Measurements from ENCODE around the gene JUND. TPM values are rescaled to one million over a fixed set of nuclear protein-coding genes. Genes with fewer than 3 reads are reported as not detected.
A peak's percentile ranks its signal among the peaks of the same experiment; 100 is the strongest.

JUND gene
- total RNA-seq, 1 donor from 2014 or later: 225 TPM

DNA sequence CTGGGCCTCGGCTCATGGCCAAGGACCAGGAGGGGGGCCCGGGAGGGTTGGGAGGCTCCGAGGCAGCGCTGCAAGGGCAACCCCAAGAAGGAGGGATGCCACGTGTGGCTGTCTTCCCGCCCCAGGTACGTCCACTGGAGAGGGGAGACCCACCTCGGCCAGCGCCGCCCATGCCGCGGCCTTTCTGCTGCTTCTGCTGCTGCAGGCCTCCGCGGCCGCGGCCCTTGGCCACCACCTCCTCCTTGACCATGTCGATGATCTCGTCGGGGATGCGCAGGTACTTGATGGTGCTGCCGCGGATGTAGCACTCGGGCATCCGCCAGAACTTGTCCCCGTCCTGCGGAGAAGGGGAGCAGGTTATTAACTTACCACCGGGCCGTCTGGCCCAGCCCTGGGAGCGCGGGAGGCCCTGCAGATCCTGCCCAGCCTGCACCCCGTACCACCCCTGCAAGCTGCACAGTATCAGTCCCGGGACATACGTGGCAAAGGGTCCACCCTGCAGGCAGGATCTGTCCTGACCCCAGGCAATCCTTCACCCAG is 28.2 kb upstream of the JUND start:
- ChIA-PET POLR2A (interaction anchor here (1.3 to 21.9 kb wide), 5 partner anchors 13 to 32 kb away, joined by 3 to 857 read pairs (median 10); partner anchors contain the start of genes IQCN, JUND and LSM4), CTCF (interaction anchor here (4.4 kb wide), 1 partner anchor 29 kb away, joined by 37 read pairs; the partner anchor contains the start of gene JUND)
- peaks cover 53% of the 10 kb centered on the region for H3K36me3 Mint-ChIP-seq (ENCODE audit: low read depth)
- no peaks in the 10 kb centered on the region for H3K27me3 Mint-ChIP-seq
- DNase-seq (no peak), ATAC-seq (ENCODE audit: low read depth) (no peak)
- peaks cover 31% of the 10 kb centered on the region for H3K4me1 Mint-ChIP-seq
- intact Hi-C loops (cut with micrococcal nuclease): no loop called here
- H3K27ac Mint-ChIP-seq: no peak overlapping the region
- no peaks in the 10 kb centered on the region for H3K9me3 Mint-ChIP-seq
- no peak overlapping the region for H3K4me3 Mint-ChIP-seq
- no peak for TF ChIP-seq CTCF (IDR thresholded peaks at IDR 0.05)

- Mint-ChIP-seq H3K36me3 (ENCODE audit: low read depth) (peaks cover 49% of the 10 kb centered on the region), H3K27me3 (no peaks in the 10 kb centered on the region), H3K4me1 (peaks cover 37% of the 10 kb centered on the region), H3K27ac (no peak overlapping the region), H3K9me3 (no peaks in the 10 kb centered on the region), H3K4me3 (no peak overlapping the region)
- POLR2A ChIA-PET: interaction anchor here (1.2 to 3.2 kb wide), 4 partner anchors 12 to 30 kb away, joined by 4 to 176 read pairs (median 7); partner anchors contain the start of genes JUND and LSM4
- no peak for TF ChIP-seq CTCF (IDR thresholded peaks at IDR 0.05)
- ATAC-seq (ENCODE audit: low read depth) (no peak), DNase-seq (no peak)
- CTCF ChIA-PET: interaction anchor here (1.3 to 4.4 kb wide), 3 partner anchors 9 to 29 kb away, joined by 3 to 37 read pairs (median 5); partner anchors contain the start of gene JUND
- intact Hi-C loops (cut with micrococcal nuclease): no loop called here
Measured at GRCh38 chr19:18308948-18309325, 27.5 kb upstream of the JUND start.

DNA sequence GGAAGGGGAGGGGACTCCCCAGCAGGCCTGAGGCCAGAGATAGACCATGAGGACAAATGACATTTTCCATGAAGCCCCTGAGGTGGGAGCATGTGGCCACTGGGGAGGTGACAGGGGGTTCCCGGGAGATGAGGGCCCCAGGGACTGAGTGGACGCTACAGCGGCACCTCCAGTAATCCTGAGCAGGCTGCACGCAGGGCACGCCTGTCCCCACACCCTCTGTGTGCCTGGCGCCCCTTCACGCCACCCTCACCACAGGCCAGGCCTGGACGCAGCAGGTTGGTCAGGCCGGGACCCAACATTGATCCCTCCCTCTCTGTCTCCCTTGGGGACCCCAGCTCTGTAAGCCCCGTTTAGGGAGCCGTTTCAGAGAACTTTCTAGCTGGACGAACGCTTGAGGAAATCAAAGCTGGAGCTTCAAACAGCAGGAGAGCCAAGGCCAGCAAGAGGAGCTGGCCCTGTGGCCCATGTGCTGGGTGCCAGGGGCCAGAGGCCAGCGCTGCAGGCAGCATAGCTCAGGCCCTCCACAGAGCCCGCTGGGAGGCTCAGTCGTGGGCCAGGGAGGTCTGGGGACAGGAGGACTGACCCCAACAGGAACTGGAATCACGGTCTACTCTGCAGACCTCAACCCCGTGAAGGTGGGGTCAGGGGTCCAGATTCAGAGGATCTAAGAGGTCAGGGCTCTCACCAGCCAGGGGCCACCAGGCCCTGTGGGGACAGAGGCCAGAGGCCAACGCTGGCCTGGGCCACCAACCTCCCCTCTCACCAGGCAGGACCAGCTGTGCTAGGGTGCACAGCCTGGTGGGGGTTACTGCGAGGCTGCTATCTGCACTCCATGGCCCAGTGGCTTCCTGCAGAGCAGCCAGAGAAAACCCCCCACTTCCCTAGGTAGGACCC is 26.9 kb upstream of the JUND start:
- H3K9me3 Mint-ChIP-seq: no peaks in the 10 kb centered on the region
- no peak for ATAC-seq (ENCODE audit: low read depth)
- intact Hi-C loops (cut with micrococcal nuclease): no loop called here
- ChIA-PET POLR2A (interaction anchor here (1.2 to 3.2 kb wide), 6 partner anchors 8 to 29 kb away, joined by 4 to 176 read pairs (median 8); partner anchors contain the start of genes JUND and LSM4), CTCF (interaction anchor here (1.3 to 4.4 kb wide), 3 partner anchors 9 to 28 kb away, joined by 3 to 37 read pairs (median 5); partner anchors contain the start of gene JUND)
- no peak for TF ChIP-seq CTCF (IDR thresholded peaks at IDR 0.05)
- H3K36me3 Mint-ChIP-seq (ENCODE audit: low read depth): peaks cover 43% of the 10 kb centered on the region
- no peak overlapping the region for H3K4me3 Mint-ChIP-seq
- H3K27ac Mint-ChIP-seq: peak overlapping the region; percentile 95
- H3K4me1 Mint-ChIP-seq: peaks cover 43% of the 10 kb centered on the region
- no peak for DNase-seq
- no peaks in the 10 kb centered on the region for H3K27me3 Mint-ChIP-seq

DNA sequence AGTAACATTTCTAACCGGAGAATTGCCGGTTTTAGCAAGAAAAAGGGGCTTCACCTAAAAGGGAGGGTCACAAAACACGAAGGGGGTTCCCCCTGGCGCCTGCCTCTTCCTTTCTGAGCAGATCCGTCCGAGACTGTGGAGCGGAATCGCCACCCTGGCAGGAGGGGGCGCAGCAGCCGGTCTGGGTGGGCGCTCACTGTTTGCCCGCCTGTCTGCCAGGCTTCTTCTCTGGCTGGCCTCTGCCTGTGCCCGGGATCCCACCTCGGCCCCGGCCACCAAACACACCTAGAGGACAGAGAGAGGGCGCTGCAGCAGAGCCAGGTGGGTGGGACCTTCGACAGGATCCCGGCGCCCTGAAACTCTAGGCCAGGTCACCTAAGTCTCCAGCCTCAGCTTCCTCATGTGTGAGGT is 25.9 kb upstream of the JUND start:
- POLR2A ChIA-PET: interaction anchor here (0.7 to 3.2 kb wide), 9 partner anchors 9 to 203 kb away, joined by 3 to 176 read pairs (median 8); partner anchors contain the start of genes JUND and LSM4
- Mint-ChIP-seq H3K4me1 (peaks cover 50% of the 10 kb centered on the region), H3K27me3 (no peaks in the 10 kb centered on the region), H3K36me3 (ENCODE audit: low read depth) (peaks cover 34% of the 10 kb centered on the region), H3K9me3 (no peaks in the 10 kb centered on the region), H3K27ac (peak overlapping the region; percentile 95), H3K4me3 (peak overlapping the region; percentile 61)
- CTCF ChIA-PET: interaction anchor here (0.6 to 4.4 kb wide), 7 partner anchors 9 to 83 kb away, joined by 3 to 37 read pairs (median 4); partner anchors contain the start of genes JUND and LSM4
- ATAC-seq (ENCODE audit: low read depth) (no peak), DNase-seq (no peak)
- intact Hi-C loops (cut with micrococcal nuclease): no loop called here
- TF ChIP-seq CTCF (IDR thresholded peaks at IDR 0.05): no peak

Measured in activated B cell treated with CpG ODN at 0.5 μM for 24 hours (primary cell).